NCI-H2107 treated with DMSO at 0.1 percent for 48 hours (cell line): ENCODE measurements around the gene DCHS2.
"Not testable (repeated sequence)": the region's sequence is repeated elsewhere in the genome, so short reads cannot be mapped to it uniquely, and the experiment has no call there.

ENCODE experiments used
- DNase-seq: peaks from one replicate; lab custom pipeline; 2025; ENCODE audit not compliant: unreplicated experiment; lab: John Stamatoyannopoulos, UW

DCHS2 gene

GRCh38 chr4:154222875-154223274 is 268.7 kb downstream of the DCHS2 start:
- no peak for DNase-seq

- no peak for DNase-seq
Observed at GRCh38 chr4:154218051-154218450, 273.5 kb downstream of the DCHS2 start.

- not testable (repeated sequence) for DNase-seq
Observed at GRCh38 chr4:154217384-154217783, 274.2 kb downstream of the DCHS2 start.

- no peak for DNase-seq
Observed at GRCh38 chr4:154211506-154211905, 280.1 kb downstream of the DCHS2 start.

GRCh38 chr4:154208424-154208823 is 283.2 kb downstream of the DCHS2 start:
- DNase-seq = no peak

GRCh38 chr4:154205471-154205870 is 286.1 kb downstream of the DCHS2 start:
- no peak for DNase-seq

- no peak for DNase-seq
Observed at GRCh38 chr4:154194649-154195048, 296.9 kb downstream of the DCHS2 start.

DNA sequence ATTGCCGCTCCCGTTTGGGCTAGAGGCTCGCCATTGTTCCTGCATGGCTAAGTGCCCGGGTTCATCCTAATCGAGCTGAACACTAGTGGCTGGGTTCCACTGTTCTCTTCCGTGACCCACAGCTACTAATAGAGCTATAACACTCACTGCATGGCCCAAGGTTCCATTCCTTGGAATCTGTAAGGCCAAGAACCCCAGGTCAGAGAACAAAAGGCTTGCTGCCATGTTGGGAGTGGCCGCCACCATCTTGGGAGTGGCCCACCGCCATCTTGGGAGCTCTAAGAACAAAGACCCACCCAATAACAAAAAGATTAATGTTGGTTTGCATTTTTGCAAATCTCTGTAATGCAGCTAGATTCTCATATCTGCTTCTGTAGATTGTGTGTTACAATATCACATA is 299.0 kb downstream of the DCHS2 start:
- DNase-seq = no peak

- DNase-seq = no peak
Observed at GRCh38 chr4:154189346-154189745, 302.3 kb downstream of the DCHS2 start.

DNA sequence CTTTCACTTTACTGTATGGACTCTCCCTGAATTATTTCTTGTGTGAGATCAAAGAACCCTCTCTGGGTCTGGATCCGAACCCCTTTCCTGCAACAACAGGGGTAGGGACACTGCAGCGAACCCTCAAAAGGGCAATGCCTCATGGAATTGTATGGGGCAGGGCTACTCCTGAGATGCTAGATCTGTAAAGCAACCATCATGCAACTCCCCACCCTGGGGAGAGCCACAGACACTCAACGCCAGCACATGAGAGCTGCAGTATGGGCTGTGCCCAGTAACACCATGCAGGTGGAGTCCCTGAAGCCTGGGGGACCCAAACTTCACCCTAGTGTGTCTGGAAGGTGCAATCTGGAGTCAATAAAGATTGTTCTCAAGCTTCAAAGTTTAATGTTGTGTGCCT is 304.7 kb downstream of the DCHS2 start:
- DNase-seq = no peak

GRCh38 chr4:154186035-154186434 is 305.6 kb downstream of the DCHS2 start:
- DNase-seq = no peak

DNA sequence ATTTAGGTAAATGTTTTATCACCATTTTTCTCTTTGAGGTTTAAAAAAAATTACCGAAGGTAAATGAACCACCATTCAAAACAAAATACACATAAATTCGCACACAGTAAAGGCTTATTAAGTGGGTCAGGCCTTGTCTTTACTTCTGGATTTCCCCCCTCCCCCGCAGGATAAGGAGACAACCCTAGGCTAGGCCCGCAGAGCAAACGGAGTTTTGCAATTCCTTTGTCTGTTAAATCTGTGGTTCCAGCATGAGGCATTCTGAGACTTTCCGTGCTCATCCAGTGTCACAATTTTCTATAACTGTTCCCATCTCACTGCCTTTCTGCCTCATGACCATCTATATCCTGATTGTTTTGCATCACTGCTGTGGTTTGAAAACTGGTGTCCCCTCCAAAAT is 307.4 kb downstream of the DCHS2 start:
- DNase-seq = no peak

- no peak for DNase-seq
Observed at GRCh38 chr4:154183264-154183663, 308.3 kb downstream of the DCHS2 start.
